ENCODE results near the gene CSN2. TPM values are rescaled to one million over a fixed set of nuclear protein-coding genes. Genes with fewer than 3 reads are reported as not detected.

CSN2 gene
- polyA plus RNA-seq, 1 donor (not counting 4 experiments of a cell fraction or from before 2014, with no cell fraction given), result not detected

GRCh38 chr4:69986663-69987062 lies 21.1 kb upstream of the CSN2 start:
- Histone ChIP-seq H2AFZ (ENCODE audit: control insufficient read depth, low read length) (no peak overlapping the region), H3K36me3 (ENCODE audit: control insufficient read depth in 2 of 2, extremely low read depth in 1 of 2, insufficient read depth in 2 of 2, low read length in 2 of 2) (no peaks in the 10 kb centered on the region), H3K4me3 (ENCODE audit: control insufficient read depth in 2 of 3, extremely low read depth in 1 of 3, insufficient read depth in 2 of 3, low read depth in 1 of 3, low read length in 3 of 3) (no peak overlapping the region), H3K27ac (ENCODE audit: control insufficient read depth, insufficient read depth, low read length) (no peak overlapping the region), H3K9me3 (ENCODE audit: control insufficient read depth, low read depth, low read length) (no peaks in the 10 kb centered on the region), H4K20me1 (ENCODE audit: control insufficient read depth, extremely low read depth, insufficient read depth, low read length) (no peaks in the 10 kb centered on the region), H3K4me1 (ENCODE audit: control insufficient read depth, extremely low read depth, insufficient read depth, low read length) (no peaks in the 10 kb centered on the region), H3K27me3 (ENCODE audit: control insufficient read depth, extremely low read depth, insufficient read depth, low read length) (no peaks in the 10 kb centered on the region), H3K4me2 (ENCODE audit: control insufficient read depth, extremely low read depth, insufficient read depth, low read depth, low read length) (no peak overlapping the region), H3K9ac (ENCODE audit: control insufficient read depth, extremely low read depth, insufficient read depth, low read length) (no peak overlapping the region), H3K9me1 (ENCODE audit: control insufficient read depth, extremely low read depth, insufficient read depth, low read length) (no peaks in the 10 kb centered on the region), H3K79me2 (ENCODE audit: control insufficient read depth, insufficient read depth, low read length) (no peaks in the 10 kb centered on the region)
- DNase-seq (ENCODE audit: low read depth, low spot score), result no peak
- TF ChIP-seq EZH2 (IDR thresholded peaks at IDR 0.05; ENCODE audit: low read length) (no peak), CTCF (optimal IDR thresholded peaks at IDR 0.05 in 1 of 3, IDR thresholded peaks at IDR 0.05 in 1 of 3, conservative IDR thresholded peaks at IDR 0.05 in 1 of 3; ENCODE audit: extremely low read depth in 1 of 3, insufficient read depth in 2 of 3, low read length in 3 of 3) (no peak)
- dilution Hi-C loops (cut with MboI; ENCODE audit: extremely low pct_ligation_motif_present, low sequenced_read_pairs), result no loop called here
- no peak for FAIRE-seq

- H4K20me1 ChIP-seq (ENCODE audit: control insufficient read depth, extremely low read depth, insufficient read depth, low read length), result no peaks in the 10 kb centered on the region
- H3K79me2 ChIP-seq (ENCODE audit: control insufficient read depth, insufficient read depth, low read length), result no peaks in the 10 kb centered on the region
- no peak overlapping the region for H3K4me3 ChIP-seq (ENCODE audit: control insufficient read depth in 2 of 3, extremely low read depth in 1 of 3, insufficient read depth in 2 of 3, low read depth in 1 of 3, low read length in 3 of 3)
- dilution Hi-C loops (cut with MboI; ENCODE audit: extremely low pct_ligation_motif_present, low sequenced_read_pairs), result no loop called here
- no peaks in the 10 kb centered on the region for H3K27me3 ChIP-seq (ENCODE audit: control insufficient read depth, extremely low read depth, insufficient read depth, low read length)
- DNase-seq (ENCODE audit: low read depth, low spot score) (no peak), FAIRE-seq (no peak)
- TF ChIP-seq EZH2 (IDR thresholded peaks at IDR 0.05; ENCODE audit: low read length), result no peak
- TF ChIP-seq CTCF (optimal IDR thresholded peaks at IDR 0.05 in 1 of 3, IDR thresholded peaks at IDR 0.05 in 1 of 3, conservative IDR thresholded peaks at IDR 0.05 in 1 of 3; ENCODE audit: extremely low read depth in 1 of 3, insufficient read depth in 2 of 3, low read length in 3 of 3), result no peak
- no peaks in the 10 kb centered on the region for H3K36me3 ChIP-seq (ENCODE audit: control insufficient read depth in 2 of 2, extremely low read depth in 1 of 2, insufficient read depth in 2 of 2, low read length in 2 of 2)
- H3K9ac ChIP-seq (ENCODE audit: control insufficient read depth, extremely low read depth, insufficient read depth, low read length), result no peak overlapping the region
- H3K9me1 ChIP-seq (ENCODE audit: control insufficient read depth, extremely low read depth, insufficient read depth, low read length), result no peaks in the 10 kb centered on the region
- no peak overlapping the region for H3K27ac ChIP-seq (ENCODE audit: control insufficient read depth, insufficient read depth, low read length)
- H3K4me1 ChIP-seq (ENCODE audit: control insufficient read depth, extremely low read depth, insufficient read depth, low read length), result no peaks in the 10 kb centered on the region
- no peak overlapping the region for H3K4me2 ChIP-seq (ENCODE audit: control insufficient read depth, extremely low read depth, insufficient read depth, low read depth, low read length)
- H2AFZ ChIP-seq (ENCODE audit: control insufficient read depth, low read length), result no peak overlapping the region
- H3K9me3 ChIP-seq (ENCODE audit: control insufficient read depth, low read depth, low read length), result no peaks in the 10 kb centered on the region
Measured at GRCh38 chr4:69984030-69984443, 18.5 kb upstream of the CSN2 start.

Data from keratinocyte (primary cell).